ENCODE results near the gene HMG20A. TPM values are rescaled to one million over a fixed set of nuclear protein-coding genes. Genes with fewer than 3 reads are reported as not detected.

The HMG20A gene
- 10 to 100 TPM; 41.2 to 47.1 TPM for total RNA-seq

DNA sequence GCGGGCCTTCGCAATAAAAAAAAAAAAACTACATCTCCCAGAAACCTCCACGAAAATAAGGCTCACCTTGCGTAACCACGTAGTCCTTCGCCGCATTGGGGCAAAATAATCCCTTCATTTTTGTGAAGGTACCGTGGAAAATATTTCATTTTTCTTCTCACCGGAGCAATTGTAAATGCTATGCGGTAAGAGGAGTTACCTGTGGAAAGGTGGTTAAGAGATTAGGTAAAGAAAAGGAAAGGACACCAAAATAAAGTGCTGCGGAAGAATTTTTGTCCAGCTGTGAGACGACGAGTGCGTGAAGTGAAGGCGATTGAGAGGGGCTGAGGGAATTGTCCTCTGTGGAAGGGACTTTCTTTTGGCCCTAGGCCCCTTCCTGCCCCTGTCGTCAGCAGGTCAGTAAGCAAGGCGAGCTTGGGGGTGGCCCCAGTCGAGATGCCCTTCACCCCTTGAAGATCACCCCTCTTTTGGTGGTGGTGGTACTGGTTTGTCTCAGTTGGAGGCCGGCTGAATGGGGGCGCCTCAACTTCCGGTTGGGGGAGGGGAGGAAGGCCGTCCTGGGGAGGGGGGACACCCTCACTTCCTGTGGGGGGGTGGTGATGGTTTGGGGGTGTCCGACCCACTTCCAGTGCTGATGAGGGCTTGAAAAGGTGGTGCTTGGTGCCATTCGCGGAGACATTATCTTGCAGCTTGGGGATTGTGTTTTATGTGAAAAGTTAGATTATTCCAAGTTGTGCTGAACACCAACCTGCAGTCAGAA, at the start of gene HMG20A:
TSS of gene HMG20A (plus strand) at position 279 of the 760 bp plus-strand sequence. CDS start 37,520 bp downstream, outside the sequence.
- DNase-seq = peak; percentile 62
- peaks cover 44% of the 10 kb centered on the region for H3K4me1 Mint-ChIP-seq
- H3K4me3 Mint-ChIP-seq = peak within 1 kb of the TSS; percentile 96
- peaks cover 8% of the 10 kb centered on the region for H3K36me3 Mint-ChIP-seq
- no peaks in the 10 kb centered on the region for H3K27me3 Mint-ChIP-seq
- H3K27ac Mint-ChIP-seq = peak within 1 kb of the TSS; percentile 99
- H3K9me3 Mint-ChIP-seq = no peaks in the 10 kb centered on the region

GRCh38 chr15:77371850-77372563, 48.7 kb upstream of the HMG20A start:
- no peaks in the 10 kb centered on the region for H3K36me3 Mint-ChIP-seq
- no peak for DNase-seq
- H3K9me3 Mint-ChIP-seq = peaks cover 2% of the 10 kb centered on the region
- H3K27me3 Mint-ChIP-seq = no peaks in the 10 kb centered on the region
- no peak overlapping the region for H3K4me3 Mint-ChIP-seq
- peaks cover 14% of the 10 kb centered on the region for H3K4me1 Mint-ChIP-seq
- no peak overlapping the region for H3K27ac Mint-ChIP-seq

GRCh38 chr15:77373441-77373840, 47.2 kb upstream of the HMG20A start:
- Mint-ChIP-seq H3K4me1 (peaks cover 16% of the 10 kb centered on the region), H3K36me3 (peaks cover 2% of the 10 kb centered on the region), H3K4me3 (no peak overlapping the region), H3K27me3 (no peaks in the 10 kb centered on the region), H3K27ac (no peak overlapping the region), H3K9me3 (peaks cover 2% of the 10 kb centered on the region)
- no peak for DNase-seq

- Mint-ChIP-seq H3K27ac (no peak overlapping the region), H3K4me1 (peaks cover 7% of the 10 kb centered on the region), H3K27me3 (no peaks in the 10 kb centered on the region), H3K36me3 (peaks cover 2% of the 10 kb centered on the region), H3K9me3 (peaks cover 2% of the 10 kb centered on the region), H3K4me3 (no peak overlapping the region)
- no peak for DNase-seq
Observed at GRCh38 chr15:77375133-77375532, 45.6 kb upstream of the HMG20A start.

GRCh38 chr15:77376770-77377169, 43.9 kb upstream of the HMG20A start:
- H3K4me1 Mint-ChIP-seq = peaks cover 7% of the 10 kb centered on the region
- no peaks in the 10 kb centered on the region for H3K27me3 Mint-ChIP-seq

DNA sequence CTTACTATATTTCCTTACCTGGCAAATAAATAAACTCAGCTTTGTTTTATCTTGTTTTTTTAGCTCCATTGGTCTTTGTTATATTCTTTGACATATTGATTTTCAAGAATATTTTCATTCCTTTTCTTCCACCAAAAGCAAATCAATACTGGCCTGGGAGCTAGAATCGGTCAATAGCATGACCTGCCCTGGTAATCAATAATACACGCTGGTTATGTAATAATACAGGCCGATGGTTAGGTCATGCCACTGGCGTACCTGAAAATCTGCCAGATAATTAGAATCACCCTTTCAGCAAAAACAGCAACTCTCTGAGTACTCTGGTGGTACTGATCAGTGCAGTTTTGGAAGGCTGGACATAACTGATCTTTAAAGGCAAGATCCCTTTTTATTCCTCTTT, 40.7 kb upstream of the HMG20A start:
- peaks cover 5% of the 10 kb centered on the region for H3K36me3 Mint-ChIP-seq
- H3K4me3 Mint-ChIP-seq = no peak overlapping the region
- H3K4me1 Mint-ChIP-seq = peaks cover 21% of the 10 kb centered on the region
- DNase-seq = no peak
- no peaks in the 10 kb centered on the region for H3K9me3 Mint-ChIP-seq
- H3K27me3 Mint-ChIP-seq = no peaks in the 10 kb centered on the region
- no peak overlapping the region for H3K27ac Mint-ChIP-seq

More at GRCh38 chr15:77376770-77377169, 43.9 kb upstream of the HMG20A start:
- peaks cover 5% of the 10 kb centered on the region for H3K36me3 Mint-ChIP-seq
- no peak overlapping the region for H3K27ac Mint-ChIP-seq
- no peak overlapping the region for H3K4me3 Mint-ChIP-seq
- H3K9me3 Mint-ChIP-seq = peaks cover 2% of the 10 kb centered on the region
- DNase-seq = no peak

DNA sequence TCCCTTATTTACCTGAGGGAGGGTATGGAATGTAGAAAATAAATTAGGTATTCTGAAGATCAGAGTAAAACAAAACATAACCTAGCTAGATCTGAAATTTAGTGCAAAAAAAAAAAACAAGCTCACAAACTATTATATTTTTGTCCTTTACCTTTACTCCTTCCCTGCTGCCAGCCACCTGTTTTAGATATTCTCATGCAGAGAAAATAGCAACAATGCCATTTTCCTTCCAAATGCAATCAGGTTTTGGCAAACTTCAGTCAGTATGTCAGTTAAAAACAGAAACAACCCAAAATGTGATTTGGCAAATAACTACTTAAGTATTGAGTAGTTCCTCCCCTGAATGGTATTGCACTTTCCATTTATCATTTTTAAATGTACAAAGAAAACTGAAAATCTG, 36.6 kb upstream of the HMG20A start:
- peaks cover 8% of the 10 kb centered on the region for H3K36me3 Mint-ChIP-seq
- no peaks in the 10 kb centered on the region for H3K9me3 Mint-ChIP-seq
- no peak overlapping the region for H3K27ac Mint-ChIP-seq
- DNase-seq = no peak
- no peaks in the 10 kb centered on the region for H3K27me3 Mint-ChIP-seq
- H3K4me3 Mint-ChIP-seq = no peak overlapping the region
- peaks cover 25% of the 10 kb centered on the region for H3K4me1 Mint-ChIP-seq

GRCh38 chr15:77384589-77385359, 35.9 kb upstream of the HMG20A start:
- Mint-ChIP-seq H3K4me1 (peaks cover 25% of the 10 kb centered on the region), H3K4me3 (no peak overlapping the region), H3K9me3 (no peaks in the 10 kb centered on the region), H3K27me3 (no peaks in the 10 kb centered on the region), H3K27ac (no peak overlapping the region), H3K36me3 (peaks cover 8% of the 10 kb centered on the region)
- no peak for DNase-seq

- H3K4me3 Mint-ChIP-seq = no peak overlapping the region
- H3K27me3 Mint-ChIP-seq = no peaks in the 10 kb centered on the region
- no peaks in the 10 kb centered on the region for H3K9me3 Mint-ChIP-seq
- peaks cover 27% of the 10 kb centered on the region for H3K4me1 Mint-ChIP-seq
- peaks cover 6% of the 10 kb centered on the region for H3K36me3 Mint-ChIP-seq
- DNase-seq = no peak
- H3K27ac Mint-ChIP-seq = no peak overlapping the region
Observed at GRCh38 chr15:77386626-77387025, 34.1 kb upstream of the HMG20A start.

DNA sequence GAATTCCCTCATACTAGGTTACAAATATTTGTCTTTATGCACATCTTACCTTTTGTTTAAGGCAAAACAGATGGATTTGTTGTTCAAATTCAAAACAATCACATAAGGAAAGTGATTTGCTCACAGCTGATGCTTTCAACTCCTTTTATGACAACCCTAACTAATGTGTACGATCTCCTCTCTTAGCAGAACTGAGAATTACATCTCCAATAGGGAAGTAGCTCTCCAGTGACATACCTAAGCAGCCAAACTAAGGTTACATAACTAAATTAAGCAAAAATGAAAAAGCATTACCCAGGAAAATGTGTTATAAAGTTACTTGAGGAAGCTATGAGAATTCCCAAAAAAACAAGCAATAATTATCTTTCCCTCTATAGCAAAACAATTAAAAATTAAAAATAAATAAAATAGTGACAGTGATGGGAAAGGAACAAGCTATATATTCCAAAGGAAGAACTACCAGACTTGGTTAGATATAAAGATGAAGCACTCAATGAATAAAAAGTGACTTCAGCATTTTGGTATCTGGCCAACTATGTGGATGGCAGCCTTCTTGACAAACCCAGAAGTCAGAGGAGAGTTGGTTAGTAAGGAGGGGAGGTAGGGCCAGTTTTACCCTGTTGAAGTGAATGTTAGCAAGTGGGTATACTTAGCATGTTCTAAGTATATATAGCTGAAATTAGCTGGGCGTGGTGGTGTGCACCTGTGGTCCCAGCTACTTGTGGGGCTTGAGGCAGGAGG, 33.2 kb upstream of the HMG20A start:
- Mint-ChIP-seq H3K27me3 (no peaks in the 10 kb centered on the region), H3K4me1 (peaks cover 30% of the 10 kb centered on the region), H3K4me3 (no peak overlapping the region), H3K36me3 (peaks cover 5% of the 10 kb centered on the region), H3K9me3 (no peaks in the 10 kb centered on the region), H3K27ac (no peak overlapping the region)
- no peak for DNase-seq

GRCh38 chr15:77391372-77391951, 29.2 kb upstream of the HMG20A start:
- DNase-seq = no peak
- Mint-ChIP-seq H3K27ac (no peak overlapping the region), H3K4me1 (peaks cover 9% of the 10 kb centered on the region), H3K27me3 (no peaks in the 10 kb centered on the region), H3K4me3 (no peak overlapping the region), H3K9me3 (peaks cover 13% of the 10 kb centered on the region), H3K36me3 (peaks cover 28% of the 10 kb centered on the region)

DNA sequence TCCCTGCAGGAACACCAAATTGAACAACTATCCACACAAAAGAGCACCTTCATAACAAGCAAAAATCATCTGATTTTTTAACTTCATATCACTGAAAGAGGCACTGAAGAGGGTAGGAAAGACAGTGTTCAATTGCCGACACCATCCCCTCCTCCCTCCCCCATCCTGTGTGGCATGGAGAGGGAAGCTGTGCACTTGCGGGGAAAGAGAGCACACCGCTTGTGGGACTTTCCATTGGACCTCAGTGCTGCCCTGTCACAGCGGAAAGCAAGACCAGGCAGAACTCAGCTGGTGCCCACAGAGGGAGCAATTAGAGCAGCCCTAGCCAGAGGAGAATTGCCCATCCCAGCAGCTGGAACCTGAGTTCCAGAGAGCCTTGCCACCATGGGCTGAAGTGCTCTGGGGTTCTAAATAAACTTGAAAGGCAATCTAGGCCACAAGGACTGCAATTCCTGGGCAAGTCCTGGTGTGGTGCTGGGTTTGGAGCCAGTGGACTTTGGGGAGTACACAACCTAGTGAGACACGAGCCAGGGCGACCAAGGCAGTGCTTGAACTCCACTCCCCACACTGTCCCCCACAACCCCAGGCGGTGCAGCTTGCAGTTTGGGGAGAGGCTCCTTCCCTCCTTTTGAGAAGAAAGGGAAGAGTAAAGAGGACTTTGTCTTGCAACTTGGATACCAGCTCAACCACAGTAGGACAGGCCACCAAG, 27.8 kb upstream of the HMG20A start:
- Mint-ChIP-seq H3K27me3 (no peaks in the 10 kb centered on the region), H3K27ac (no peak overlapping the region), H3K4me3 (no peak overlapping the region), H3K9me3 (peaks cover 20% of the 10 kb centered on the region), H3K4me1 (peaks cover 11% of the 10 kb centered on the region), H3K36me3 (peaks cover 34% of the 10 kb centered on the region)
- DNase-seq = no peak

GRCh38 chr15:77393471-77393840, 27.2 kb upstream of the HMG20A start:
- Mint-ChIP-seq H3K36me3 (peaks cover 37% of the 10 kb centered on the region), H3K9me3 (peaks cover 25% of the 10 kb centered on the region), H3K4me3 (no peak overlapping the region), H3K27me3 (no peaks in the 10 kb centered on the region), H3K4me1 (peaks cover 11% of the 10 kb centered on the region), H3K27ac (no peak overlapping the region)
- no peak for DNase-seq
